NCI-H146 (cell line): ENCODE measurements around the gene CATSPER2.
"Not testable (repeated sequence)": the region's sequence is repeated elsewhere in the genome, so short reads cannot be mapped to it uniquely, and the experiment has no call there.

Experiments used
- DNase-seq: peaks from one replicate; lab custom pipeline; 2025; lab: John Stamatoyannopoulos, UW

Gene CATSPER2

GRCh38 chr15:43648649-43649429 is at the start of gene CATSPER2:
Gene CATSPER2, minus strand, starts transcription at chr15:43648844. Its CDS starts 783 bp downstream, at chr15:43648061.
- DNase-seq: no peak

GRCh38 chr15:43693148-43694022 is 44.7 kb upstream of the CATSPER2 start, which contains the start of gene CKMT1A:
Gene CKMT1A, plus strand, starts transcription at chr15:43693859. Its CDS starts 192 bp downstream, at chr15:43694051.
- DNase-seq: not testable (repeated sequence)

DNA sequence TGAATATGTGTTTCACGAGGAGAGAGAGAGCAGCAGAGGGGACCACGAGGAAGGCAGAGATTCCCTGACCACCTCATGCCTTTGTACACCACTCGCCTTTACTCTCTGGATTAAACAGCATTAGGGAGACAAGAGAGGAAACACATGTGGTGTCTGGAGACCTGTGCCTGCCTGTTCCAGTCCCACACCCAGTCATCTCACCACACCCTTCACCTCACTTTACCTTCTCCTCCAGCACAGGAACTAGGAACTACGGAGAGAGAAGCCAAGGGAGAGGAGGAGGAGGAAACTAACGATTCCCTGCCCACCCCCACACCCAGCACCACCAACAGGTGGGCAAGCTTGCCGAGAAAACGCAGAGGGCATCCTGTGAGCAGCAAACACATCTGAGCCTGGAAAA is 44.0 kb upstream of the CATSPER2 start:
- not testable (repeated sequence) for DNase-seq

GRCh38 chr15:43689604-43690301 is 41.1 kb upstream of the CATSPER2 start:
- not testable (repeated sequence) for DNase-seq

DNA sequence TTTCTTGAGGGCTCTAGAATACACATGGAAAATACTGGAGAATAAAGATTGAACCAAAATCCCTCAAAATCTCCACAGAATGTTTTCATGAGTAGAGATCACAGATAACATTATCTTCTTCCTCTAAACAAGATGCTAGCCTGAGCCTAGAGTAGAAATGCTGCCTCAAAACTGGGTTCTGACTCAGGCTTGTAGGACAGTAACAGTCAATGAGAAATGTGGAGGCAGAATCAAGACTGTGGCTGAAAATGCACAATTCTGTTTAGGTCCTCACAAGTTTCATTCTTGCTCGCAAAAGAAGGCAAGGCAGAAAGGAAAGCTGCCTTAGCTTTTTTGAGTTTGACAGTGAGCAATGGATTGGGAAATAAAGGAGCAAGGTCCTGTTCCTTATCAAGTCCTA is 25.5 kb upstream of the CATSPER2 start:
- not testable (repeated sequence) for DNase-seq

DNA sequence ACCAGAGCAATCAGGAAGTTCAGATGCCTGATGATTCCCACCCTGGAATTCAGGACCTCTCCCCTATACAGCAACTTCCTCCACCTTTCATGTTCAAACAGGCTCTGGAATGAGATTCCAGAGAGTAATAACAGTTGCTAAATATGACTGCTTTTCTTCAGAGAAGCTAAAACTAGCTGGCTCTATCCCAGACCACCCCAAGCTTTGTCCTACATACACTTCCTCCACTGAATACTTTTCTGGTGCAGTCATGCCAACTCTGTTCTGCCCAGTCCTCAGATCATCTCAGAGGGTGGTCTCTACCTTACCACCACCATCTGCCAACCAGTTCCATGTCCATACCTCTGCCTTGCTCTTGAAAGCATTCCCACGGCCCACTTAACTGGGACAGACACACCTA is 17.5 kb upstream of the CATSPER2 start:
- DNase-seq: not testable (repeated sequence)

DNA sequence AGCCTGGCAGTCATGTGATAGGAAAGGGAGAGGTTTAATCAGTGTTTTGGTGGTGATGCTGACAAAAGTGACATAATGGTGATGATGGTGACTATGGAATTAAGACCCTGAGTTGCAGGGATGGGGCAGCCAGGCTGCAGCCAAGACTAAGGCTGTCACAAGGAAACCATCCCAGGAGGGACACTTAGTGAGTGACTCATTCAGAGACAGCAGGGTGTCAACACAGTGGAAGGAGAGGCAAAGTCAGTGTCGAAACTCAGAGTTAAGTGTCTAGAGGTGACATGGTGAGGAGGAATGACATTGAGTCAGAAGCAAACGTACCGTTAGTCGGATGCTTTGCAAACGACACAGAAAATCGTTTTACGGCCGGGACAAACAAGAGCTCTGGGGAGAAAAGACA is 14.7 kb upstream of the CATSPER2 start:
- not testable (repeated sequence) for DNase-seq

DNA sequence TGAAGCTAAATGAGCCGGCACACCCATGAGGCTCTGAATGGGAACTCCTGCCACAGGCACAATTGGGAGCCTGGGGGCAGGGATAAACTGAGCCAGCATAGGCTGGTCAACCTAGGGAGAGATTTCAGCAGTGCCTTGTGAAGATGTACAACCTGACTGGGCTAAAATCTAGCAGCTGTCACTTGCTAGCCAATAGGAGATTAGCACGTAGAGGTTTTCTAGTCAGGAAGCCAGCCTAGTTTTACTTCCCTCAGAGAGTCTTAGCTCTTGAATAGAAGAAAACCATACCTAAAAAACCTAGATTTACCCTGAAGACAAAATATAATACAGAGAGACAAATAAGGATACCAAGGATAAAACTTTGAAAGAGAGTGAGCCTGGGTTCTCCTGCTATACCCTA is 13.6 kb upstream of the CATSPER2 start:
- not testable (repeated sequence) for DNase-seq

GRCh38 chr15:43659727-43660126 is 11.1 kb upstream of the CATSPER2 start:
- not testable (repeated sequence) for DNase-seq

DNA sequence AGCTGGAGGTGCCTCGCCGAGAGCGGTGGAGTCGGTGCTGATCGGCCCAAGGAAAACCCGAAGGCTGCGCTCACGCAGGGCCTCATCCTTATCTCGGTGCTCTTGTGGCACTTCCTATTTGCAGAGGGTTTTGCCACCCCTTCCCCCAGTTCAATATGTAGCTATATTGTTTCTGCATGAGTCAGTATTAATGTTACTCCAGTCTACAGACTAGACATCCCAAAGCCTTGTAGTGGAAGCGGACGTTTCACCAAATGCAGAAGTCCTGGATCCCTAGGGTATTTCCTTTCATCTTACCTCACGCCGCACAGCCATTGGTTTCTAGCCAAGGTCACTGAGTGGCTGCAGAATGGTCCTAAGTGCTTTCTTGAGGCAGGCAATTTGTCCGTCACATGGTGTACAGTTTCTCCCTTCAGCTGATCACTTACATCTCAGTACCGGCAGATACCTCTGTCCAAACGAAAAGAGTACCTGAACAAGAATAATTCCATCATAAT is 834 bp upstream of the CATSPER2 start:
- not testable (repeated sequence) for DNase-seq

- DNase-seq: not testable (repeated sequence)
Measured at GRCh38 chr15:43638464-43639204, 10.0 kb downstream of the CATSPER2 start.

DNA sequence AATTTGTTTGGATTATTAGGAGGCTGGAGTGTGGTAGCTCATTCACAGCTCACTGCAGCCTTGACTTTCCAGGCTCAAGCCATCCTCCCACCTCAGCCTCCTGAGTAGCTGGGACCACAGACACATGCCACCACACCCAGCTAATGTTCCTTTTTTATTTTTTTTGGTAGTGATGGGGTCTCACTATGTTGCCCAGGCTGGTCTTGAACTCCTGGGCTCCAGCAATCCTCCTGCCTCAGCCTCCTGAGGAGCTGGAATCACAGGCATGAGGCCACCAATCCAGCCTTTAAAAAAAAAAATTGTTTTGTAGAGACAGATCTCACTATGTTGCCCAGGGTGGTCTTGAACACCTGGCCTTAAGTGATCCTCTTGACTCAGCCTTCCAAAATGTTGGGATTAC is 21.7 kb downstream of the CATSPER2 start:
- not testable (repeated sequence) for DNase-seq

- DNase-seq: no peak
Measured at GRCh38 chr15:43625106-43625505, 23.5 kb downstream of the CATSPER2 start.

GRCh38 chr15:43622068-43622799 is 26.4 kb downstream of the CATSPER2 start:
- DNase-seq: peak; percentile 42

DNA sequence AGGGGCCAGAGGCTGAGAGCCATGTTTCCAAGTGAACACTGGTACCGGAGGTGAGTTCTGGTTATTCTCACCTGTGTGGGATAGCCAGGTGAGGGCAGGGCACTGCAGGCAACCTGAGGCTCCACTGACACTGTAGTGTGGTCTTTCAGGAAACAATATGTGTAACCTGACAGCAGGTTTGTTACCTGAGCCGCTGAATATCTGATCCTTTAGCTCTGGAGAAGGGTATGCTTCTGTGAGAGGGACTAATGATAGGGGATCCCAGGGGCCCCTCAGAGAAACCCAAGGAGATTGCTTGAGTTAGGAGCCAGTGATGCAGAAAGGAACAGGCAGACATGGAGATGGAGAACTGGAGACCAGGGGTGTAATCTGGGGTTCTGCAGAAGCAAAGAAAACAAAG is 29.9 kb downstream of the CATSPER2 start, which contains the start of gene STRC:
TSS of gene STRC (minus strand) at position 101 of the 400 bp plus-strand sequence. CDS start at position 23, 78 bp downstream.
- not testable (repeated sequence) for DNase-seq

DNA sequence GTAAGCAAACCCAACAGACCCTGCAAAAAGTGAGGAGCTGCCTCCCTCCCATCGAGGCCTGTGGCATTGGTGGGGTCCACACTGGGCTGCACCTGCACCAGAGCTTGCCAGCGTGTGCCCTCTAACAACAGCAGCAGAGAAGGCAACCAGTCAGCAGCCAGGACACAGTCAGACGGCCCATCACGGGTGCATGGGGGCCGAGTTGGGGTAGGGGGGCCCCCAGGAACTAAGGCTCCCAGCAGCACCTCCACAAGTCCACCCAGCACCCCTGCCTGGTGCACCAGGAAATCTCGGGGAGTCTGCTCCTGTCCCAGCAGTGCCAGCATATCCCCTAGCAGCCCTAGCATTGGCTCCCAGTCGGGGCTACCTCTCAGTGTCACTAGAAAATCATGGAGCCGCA is 30.9 kb downstream of the CATSPER2 start:
- DNase-seq: not testable (repeated sequence)

GRCh38 chr15:43602233-43602632 is 46.4 kb downstream of the CATSPER2 start:
- DNase-seq: not testable (repeated sequence)

DNA sequence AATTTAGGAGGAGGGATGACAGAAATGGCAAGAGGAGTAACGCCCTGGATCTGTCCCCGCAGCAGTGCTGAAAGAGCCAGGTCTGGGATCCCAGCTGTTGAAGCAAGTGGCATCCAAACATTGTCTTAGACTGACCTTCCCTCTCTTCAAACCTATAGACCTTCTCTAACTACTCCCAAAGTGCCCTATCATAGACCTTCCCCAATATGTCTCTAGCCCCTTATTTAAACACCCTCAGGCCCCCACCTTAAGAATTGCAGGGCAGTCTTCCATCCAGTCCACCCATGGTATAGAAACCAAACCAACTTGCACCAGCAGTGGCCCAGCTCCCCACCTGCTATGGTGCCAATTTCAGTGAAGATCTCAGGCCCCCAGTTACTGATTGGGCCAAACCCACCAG is 48.4 kb downstream of the CATSPER2 start:
- not testable (repeated sequence) for DNase-seq

GRCh38 chr15:43599131-43599530 is 49.5 kb downstream of the CATSPER2 start:
- not testable (repeated sequence) for DNase-seq
